ENCODE data around the gene MYBPC3.

MYBPC3 gene

DNA sequence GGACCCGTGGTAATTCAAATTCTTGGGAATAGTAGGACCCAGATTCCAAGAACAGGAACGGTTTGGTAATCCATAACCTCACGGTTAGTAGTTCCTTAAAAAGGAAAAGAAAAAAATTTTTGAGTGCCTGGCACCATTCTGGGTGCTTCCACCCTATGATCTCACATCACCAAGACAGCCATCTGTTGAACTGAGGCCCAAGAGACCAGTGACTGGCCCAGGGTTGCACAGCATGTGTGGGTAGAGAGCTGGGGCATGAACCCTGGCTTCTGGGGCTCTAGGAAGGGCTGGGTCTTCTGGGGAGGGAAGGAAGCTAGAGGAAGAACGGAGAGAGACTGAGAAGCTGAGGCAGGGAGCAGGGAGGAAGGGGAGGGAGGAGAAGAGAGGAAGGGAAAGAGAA lies 30.6 kb upstream of the MYBPC3 start:
- Histone ChIP-seq H3K36me3 (ENCODE audit: control insufficient read depth in 2 of 2, insufficient read depth in 2 of 2, low read length in 2 of 2) (no peaks in the 10 kb centered on the region), H3K9me3 (ENCODE audit: control insufficient read depth in 2 of 2, low read length in 2 of 2) (no peaks in the 10 kb centered on the region), H3K27me3 (ENCODE audit: control insufficient read depth in 1 of 2, insufficient read depth in 2 of 2, low read length in 2 of 2) (no peaks in the 10 kb centered on the region), H3K4me1 (ENCODE audit: control insufficient read depth, insufficient read depth, low read length) (no peaks in the 10 kb centered on the region), H3K9ac (ENCODE audit: low read length in 2 of 2) (no peak overlapping the region), H3K4me3 (ENCODE audit: low read length in 2 of 2) (no peak overlapping the region), H3K27ac (ENCODE audit: low read length) (no peak overlapping the region)

DNA sequence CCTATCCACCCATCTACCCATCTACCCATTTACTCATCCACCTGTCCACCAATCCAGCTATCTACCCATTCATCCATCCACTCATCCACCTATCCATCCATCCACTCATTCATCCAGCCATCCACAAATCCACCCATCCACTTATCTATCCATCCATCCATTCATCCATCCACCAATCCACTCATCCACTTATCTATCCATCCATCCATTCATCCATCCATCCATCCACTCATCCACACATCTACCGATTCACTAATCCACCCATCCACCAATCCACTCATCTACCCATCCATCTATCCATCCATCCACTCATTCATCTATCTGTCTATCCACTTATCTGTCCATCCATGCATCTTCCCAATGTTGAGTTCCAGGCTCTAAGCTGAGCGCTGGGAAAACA lies 27.6 kb upstream of the MYBPC3 start:
- H3K9me3 ChIP-seq (ENCODE audit: control insufficient read depth in 2 of 2, low read length in 2 of 2), result no peaks in the 10 kb centered on the region
- no peak overlapping the region for H3K4me3 ChIP-seq (ENCODE audit: low read length in 2 of 2)
- H3K36me3 ChIP-seq (ENCODE audit: control insufficient read depth in 2 of 2, insufficient read depth in 2 of 2, low read length in 2 of 2), result no peaks in the 10 kb centered on the region
- no peaks in the 10 kb centered on the region for H3K27me3 ChIP-seq (ENCODE audit: control insufficient read depth in 1 of 2, insufficient read depth in 2 of 2, low read length in 2 of 2)
- H3K9ac ChIP-seq (ENCODE audit: low read length in 2 of 2), result no peak overlapping the region
- no peak overlapping the region for H3K27ac ChIP-seq (ENCODE audit: low read length)
- H3K4me1 ChIP-seq (ENCODE audit: control insufficient read depth, insufficient read depth, low read length), result no peaks in the 10 kb centered on the region

GRCh38 chr11:47379317-47379716 lies 26.8 kb upstream of the MYBPC3 start:
- H3K4me1 ChIP-seq (ENCODE audit: control insufficient read depth, insufficient read depth, low read length), result no peaks in the 10 kb centered on the region
- no peak overlapping the region for H3K4me3 ChIP-seq (ENCODE audit: low read length in 2 of 2)
- no peaks in the 10 kb centered on the region for H3K27me3 ChIP-seq (ENCODE audit: control insufficient read depth in 1 of 2, insufficient read depth in 2 of 2, low read length in 2 of 2)
- H3K36me3 ChIP-seq (ENCODE audit: control insufficient read depth in 2 of 2, insufficient read depth in 2 of 2, low read length in 2 of 2), result no peaks in the 10 kb centered on the region
- no peak overlapping the region for H3K27ac ChIP-seq (ENCODE audit: low read length)
- H3K9ac ChIP-seq (ENCODE audit: low read length in 2 of 2), result no peak overlapping the region
- no peaks in the 10 kb centered on the region for H3K9me3 ChIP-seq (ENCODE audit: control insufficient read depth in 2 of 2, low read length in 2 of 2)

GRCh38 chr11:47378836-47379170 lies 26.3 kb upstream of the MYBPC3 start:
- Histone ChIP-seq H3K4me1 (ENCODE audit: control insufficient read depth, insufficient read depth, low read length) (no peaks in the 10 kb centered on the region), H3K27me3 (ENCODE audit: control insufficient read depth in 1 of 2, insufficient read depth in 2 of 2, low read length in 2 of 2) (no peaks in the 10 kb centered on the region), H3K4me3 (ENCODE audit: low read length in 2 of 2) (no peak overlapping the region), H3K9me3 (ENCODE audit: control insufficient read depth in 2 of 2, low read length in 2 of 2) (no peaks in the 10 kb centered on the region), H3K9ac (ENCODE audit: low read length in 2 of 2) (no peak overlapping the region), H3K27ac (ENCODE audit: low read length) (no peak overlapping the region), H3K36me3 (ENCODE audit: control insufficient read depth in 2 of 2, insufficient read depth in 2 of 2, low read length in 2 of 2) (no peaks in the 10 kb centered on the region)

DNA sequence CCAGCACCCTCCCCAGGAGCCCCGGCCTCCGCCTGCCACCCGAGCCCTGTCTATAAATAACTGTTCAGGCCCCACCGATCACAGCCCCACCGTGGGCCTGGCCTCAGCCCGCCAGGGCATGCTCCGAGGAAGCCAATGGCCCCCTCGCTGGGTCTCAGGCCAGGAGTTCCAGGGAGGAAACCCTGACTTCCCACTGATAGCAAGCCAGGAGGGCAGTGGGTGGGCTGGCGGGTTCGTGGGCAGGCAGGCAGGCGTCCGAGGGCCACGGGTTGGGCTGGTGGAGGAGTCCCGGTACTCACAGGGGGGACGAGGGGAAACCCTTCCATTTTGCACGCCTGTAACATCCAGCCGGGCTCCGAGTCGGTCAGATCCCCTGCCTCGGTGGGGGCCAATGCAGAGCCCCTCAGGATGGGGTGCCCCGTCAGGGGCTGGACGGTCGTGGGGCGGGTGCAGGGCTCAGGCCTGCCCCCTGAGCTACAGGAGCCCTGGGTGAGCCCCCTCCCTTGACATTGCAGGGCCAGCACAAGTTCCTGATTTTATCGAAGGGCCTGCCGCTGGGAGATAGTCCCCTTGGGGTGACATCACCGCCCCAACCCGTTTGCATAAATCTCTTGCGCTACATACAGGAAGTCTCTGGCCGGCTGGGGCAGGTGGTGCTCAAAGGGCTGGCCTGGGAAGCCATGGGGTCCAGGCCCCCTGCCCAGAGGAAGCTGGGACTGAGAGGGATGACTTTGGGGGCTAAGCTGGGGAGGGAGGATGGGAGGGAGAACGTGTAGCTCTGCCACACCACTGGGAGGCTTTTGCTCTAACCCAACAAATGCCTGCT lies 25.7 kb upstream of the MYBPC3 start, which contains the start of gene SPI1:
TSS of gene SPI1 (minus strand) at position 538 of the 826 bp plus-strand sequence. CDS start at position 344, 194 bp downstream.
- Histone ChIP-seq H3K36me3 (ENCODE audit: control insufficient read depth in 2 of 2, insufficient read depth in 2 of 2, low read length in 2 of 2) (no peaks in the 10 kb centered on the region), H3K4me1 (ENCODE audit: control insufficient read depth, insufficient read depth, low read length) (no peaks in the 10 kb centered on the region), H3K4me3 (ENCODE audit: low read length in 2 of 2) (peak within 1 kb of the TSS in 1 of 2 donors; percentile 40), H3K9ac (ENCODE audit: low read length in 2 of 2) (peak within 1 kb of the TSS in 1 of 2 donors; percentile 30), H3K9me3 (ENCODE audit: control insufficient read depth in 2 of 2, low read length in 2 of 2) (no peaks in the 10 kb centered on the region), H3K27me3 (ENCODE audit: control insufficient read depth in 1 of 2, insufficient read depth in 2 of 2, low read length in 2 of 2) (no peaks in the 10 kb centered on the region), H3K27ac (ENCODE audit: low read length) (no peak within 1 kb of the TSS)

- Histone ChIP-seq H3K9me3 (ENCODE audit: control insufficient read depth in 2 of 2, low read length in 2 of 2) (no peaks in the 10 kb centered on the region), H3K4me3 (ENCODE audit: low read length in 2 of 2) (peak overlapping the region in 1 of 2 donors; percentile 40), H3K4me1 (ENCODE audit: control insufficient read depth, insufficient read depth, low read length) (no peaks in the 10 kb centered on the region), H3K27me3 (ENCODE audit: control insufficient read depth in 1 of 2, insufficient read depth in 2 of 2, low read length in 2 of 2) (no peaks in the 10 kb centered on the region), H3K36me3 (ENCODE audit: control insufficient read depth in 2 of 2, insufficient read depth in 2 of 2, low read length in 2 of 2) (no peaks in the 10 kb centered on the region), H3K27ac (ENCODE audit: low read length) (no peak overlapping the region), H3K9ac (ENCODE audit: low read length in 2 of 2) (no peak overlapping the region)
These were observed 25.1 kb upstream of the MYBPC3 start for GRCh38 chr11:47377571-47378009.

DNA sequence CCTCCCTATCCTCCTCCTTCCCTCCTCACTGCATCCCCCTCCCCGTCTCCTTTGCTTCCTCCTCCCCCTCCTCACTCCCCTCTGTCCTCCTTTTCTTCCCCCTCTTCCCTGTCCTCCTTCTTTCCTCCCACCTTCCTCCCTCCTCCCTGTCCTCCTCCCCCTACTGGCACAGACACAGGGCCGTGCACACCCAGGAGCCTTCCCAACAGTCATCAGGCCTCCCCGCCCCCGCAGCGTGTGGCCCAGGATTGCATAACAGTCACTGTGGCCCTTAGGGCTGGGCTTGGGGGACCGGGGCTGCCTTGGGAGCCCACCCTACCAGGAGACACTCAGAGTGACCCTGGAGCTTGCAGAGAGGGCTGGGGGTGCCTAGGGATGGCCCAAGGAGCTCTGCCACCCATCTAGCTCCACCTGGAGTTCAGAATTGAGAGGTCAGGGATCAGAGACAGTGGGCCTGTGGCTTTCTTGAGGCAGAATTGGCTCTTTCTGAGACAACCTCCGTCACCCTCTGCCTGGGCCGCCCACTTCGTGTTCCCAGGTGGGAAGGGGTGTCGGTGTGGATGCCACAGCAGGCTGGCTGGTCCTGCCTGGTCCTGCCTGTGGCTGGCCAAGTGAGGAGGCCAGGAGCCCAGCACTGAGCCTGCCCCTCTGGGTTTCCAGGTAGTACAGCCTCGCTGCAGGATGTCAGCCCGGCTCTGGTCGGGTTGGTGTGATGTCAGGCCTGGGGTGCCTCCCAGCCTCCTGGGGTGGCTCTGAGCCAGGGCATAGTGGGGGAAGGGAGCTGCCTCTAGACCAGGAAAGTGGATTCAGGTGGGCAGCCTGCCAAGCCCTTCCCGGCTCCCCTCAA lies 24.2 kb upstream of the MYBPC3 start:
- H3K4me1 ChIP-seq (ENCODE audit: control insufficient read depth, insufficient read depth, low read length), result no peaks in the 10 kb centered on the region
- no peaks in the 10 kb centered on the region for H3K9me3 ChIP-seq (ENCODE audit: control insufficient read depth in 2 of 2, low read length in 2 of 2)
- H3K36me3 ChIP-seq (ENCODE audit: control insufficient read depth in 2 of 2, insufficient read depth in 2 of 2, low read length in 2 of 2), result no peaks in the 10 kb centered on the region
- H3K9ac ChIP-seq (ENCODE audit: low read length in 2 of 2), result peak overlapping the region in 1 of 2 donors; percentile 33
- H3K27ac ChIP-seq (ENCODE audit: low read length), result no peak overlapping the region
- H3K27me3 ChIP-seq (ENCODE audit: control insufficient read depth in 1 of 2, insufficient read depth in 2 of 2, low read length in 2 of 2), result no peaks in the 10 kb centered on the region
- peak overlapping the region in 1 of 2 donors; percentile 40 for H3K4me3 ChIP-seq (ENCODE audit: low read length in 2 of 2)

DNA sequence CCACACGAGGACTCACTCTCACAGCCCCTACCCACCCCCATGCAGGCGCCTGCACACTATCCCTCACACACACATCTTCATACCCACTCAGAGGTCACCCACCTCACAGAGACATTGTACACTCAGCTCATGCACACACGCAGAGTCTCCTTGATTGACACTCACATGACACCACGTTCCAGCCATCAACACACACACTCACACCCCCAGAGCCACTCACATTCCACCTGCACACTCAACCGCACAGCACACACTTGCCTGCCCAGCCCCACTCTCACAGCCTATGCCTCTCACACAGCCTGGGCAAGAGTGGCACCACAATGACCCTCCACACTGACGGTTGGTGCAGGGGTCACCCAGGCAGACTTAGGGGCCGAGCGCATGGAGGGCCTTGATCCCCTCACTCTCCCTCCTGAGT lies 23.6 kb upstream of the MYBPC3 start:
- Histone ChIP-seq H3K9me3 (ENCODE audit: control insufficient read depth in 2 of 2, low read length in 2 of 2) (no peaks in the 10 kb centered on the region), H3K9ac (ENCODE audit: low read length in 2 of 2) (no peak overlapping the region), H3K27ac (ENCODE audit: low read length) (no peak overlapping the region)

DNA sequence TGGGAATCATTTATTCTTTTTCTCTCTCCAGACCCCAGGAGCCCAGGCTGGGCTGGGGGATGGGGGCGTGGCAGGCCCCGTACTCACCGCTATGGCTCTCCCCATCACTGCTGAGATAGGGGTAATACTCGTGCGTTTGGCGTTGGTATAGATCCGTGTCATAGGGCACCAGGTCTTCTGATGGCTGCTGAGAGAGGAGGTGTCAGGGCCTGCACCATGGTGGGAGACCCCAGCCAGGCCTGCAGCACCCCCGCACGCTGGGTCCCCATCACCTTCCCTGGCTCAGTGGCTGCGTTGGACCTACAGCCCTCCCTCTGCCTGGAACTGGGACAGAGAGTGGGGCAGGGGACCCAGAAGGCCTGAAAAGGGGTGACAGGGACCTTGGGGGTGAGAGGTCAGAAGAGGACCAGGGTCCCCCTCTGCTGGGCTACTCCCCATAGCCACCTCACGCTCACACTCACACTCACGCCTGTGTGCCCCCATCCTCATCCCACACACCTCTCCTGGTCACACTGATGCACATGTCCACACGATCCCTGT lies 23.1 kb upstream of the MYBPC3 start:
- H3K36me3 ChIP-seq (ENCODE audit: control insufficient read depth in 2 of 2, insufficient read depth in 2 of 2, low read length in 2 of 2), result no peaks in the 10 kb centered on the region
- no peak overlapping the region for H3K4me3 ChIP-seq (ENCODE audit: low read length in 2 of 2)
- no peak overlapping the region for H3K27ac ChIP-seq (ENCODE audit: low read length)
- no peak overlapping the region for H3K9ac ChIP-seq (ENCODE audit: low read length in 2 of 2)
- H3K4me1 ChIP-seq (ENCODE audit: control insufficient read depth, insufficient read depth, low read length), result no peaks in the 10 kb centered on the region
- H3K9me3 ChIP-seq (ENCODE audit: control insufficient read depth in 2 of 2, low read length in 2 of 2), result no peaks in the 10 kb centered on the region
- H3K27me3 ChIP-seq (ENCODE audit: control insufficient read depth in 1 of 2, insufficient read depth in 2 of 2, low read length in 2 of 2), result no peaks in the 10 kb centered on the region

More for the DNA sequence above, 23.6 kb upstream of the MYBPC3 start:
- Histone ChIP-seq H3K4me1 (ENCODE audit: control insufficient read depth, insufficient read depth, low read length) (no peaks in the 10 kb centered on the region), H3K36me3 (ENCODE audit: control insufficient read depth in 2 of 2, insufficient read depth in 2 of 2, low read length in 2 of 2) (no peaks in the 10 kb centered on the region), H3K4me3 (ENCODE audit: low read length in 2 of 2) (peak overlapping the region in 1 of 2 donors; percentile 40), H3K27me3 (ENCODE audit: control insufficient read depth in 1 of 2, insufficient read depth in 2 of 2, low read length in 2 of 2) (no peaks in the 10 kb centered on the region)

DNA sequence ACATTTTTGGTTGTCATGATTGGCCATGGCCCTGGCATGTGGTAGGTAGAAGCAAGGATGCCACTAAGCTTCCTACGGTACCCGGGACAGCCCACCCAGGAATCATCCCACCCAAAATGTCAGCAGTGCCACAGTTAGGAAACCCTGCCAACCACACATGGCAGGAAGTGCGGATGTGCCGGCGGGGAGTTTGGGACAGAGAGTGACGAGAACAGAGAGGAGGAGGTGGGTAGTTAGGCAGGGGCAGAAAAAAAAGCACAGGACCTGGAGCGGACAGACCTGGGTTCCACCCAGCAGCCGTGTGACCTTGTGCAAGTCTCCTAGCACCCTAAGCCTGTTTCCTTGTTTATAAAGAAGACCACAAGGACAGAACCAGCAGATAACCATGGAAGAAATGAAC lies 22.5 kb upstream of the MYBPC3 start:
- H3K9ac ChIP-seq (ENCODE audit: low read length in 2 of 2), result no peak overlapping the region
- H3K36me3 ChIP-seq (ENCODE audit: control insufficient read depth in 2 of 2, insufficient read depth in 2 of 2, low read length in 2 of 2), result no peaks in the 10 kb centered on the region
- no peaks in the 10 kb centered on the region for H3K4me1 ChIP-seq (ENCODE audit: control insufficient read depth, insufficient read depth, low read length)
- H3K27me3 ChIP-seq (ENCODE audit: control insufficient read depth in 1 of 2, insufficient read depth in 2 of 2, low read length in 2 of 2), result no peaks in the 10 kb centered on the region
- H3K4me3 ChIP-seq (ENCODE audit: low read length in 2 of 2), result no peak overlapping the region
- H3K27ac ChIP-seq (ENCODE audit: low read length), result no peak overlapping the region
- H3K9me3 ChIP-seq (ENCODE audit: control insufficient read depth in 2 of 2, low read length in 2 of 2), result no peaks in the 10 kb centered on the region
